ENCODE measurements around the gene FOXP1.

FOXP1 gene

GRCh38 chr3:71492566-71492965, 91.0 kb downstream of the FOXP1 start:
- no peaks in the 10 kb centered on the region for H3K36me3 ChIP-seq (ENCODE audit: insufficient read depth, low read length)
- H3K9me3 ChIP-seq (ENCODE audit: control insufficient read depth, insufficient read depth, low read length) = no peaks in the 10 kb centered on the region; the same call in 1 of the 2 replicates
- no peak overlapping the region for H3K9ac ChIP-seq (ENCODE audit: low read depth, low read length)

DNA sequence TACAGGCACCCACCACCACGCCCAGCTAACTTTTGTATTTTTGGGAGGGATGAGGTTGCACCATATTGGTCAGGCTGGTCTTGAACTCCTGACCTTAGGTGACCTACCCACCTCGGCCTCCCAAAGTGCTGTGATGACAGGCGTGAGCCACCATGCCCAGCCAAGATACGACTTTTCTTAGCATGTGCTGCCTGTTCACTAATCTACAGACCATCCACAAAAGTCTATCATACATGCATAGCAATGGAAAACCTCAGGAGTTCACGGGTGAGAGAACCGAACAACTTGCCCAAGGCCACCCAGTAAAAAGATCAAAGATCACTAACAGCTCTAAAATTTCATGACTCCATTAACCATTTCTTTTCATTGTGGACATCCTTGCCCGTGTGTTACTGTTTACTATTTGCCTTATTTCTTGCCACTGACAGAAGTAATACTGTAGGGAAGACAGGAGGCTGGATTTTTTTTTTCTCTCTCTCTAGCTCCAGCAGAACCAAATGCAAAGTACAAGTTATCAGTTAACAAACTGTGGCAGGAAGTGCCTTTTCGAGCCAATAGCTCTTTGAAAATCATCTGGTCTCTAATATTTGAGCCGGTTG, 92.3 kb downstream of the FOXP1 start:
- Histone ChIP-seq H3K4me1 (ENCODE audit: insufficient read depth, low read length) (peaks cover 4% of the 10 kb centered on the region), H3K9me3 (ENCODE audit: control insufficient read depth, insufficient read depth, low read length) (no peaks in the 10 kb centered on the region; the same call in 1 of the 2 replicates), H3K36me3 (ENCODE audit: insufficient read depth, low read length) (no peaks in the 10 kb centered on the region), H3K9ac (ENCODE audit: low read depth, low read length) (no peak overlapping the region)

More at GRCh38 chr3:71492566-71492965, 91.0 kb downstream of the FOXP1 start:
- H3K4me1 ChIP-seq (ENCODE audit: insufficient read depth, low read length) = peaks cover 16% of the 10 kb centered on the region

- Histone ChIP-seq H3K36me3 (ENCODE audit: insufficient read depth, low read length) (no peaks in the 10 kb centered on the region), H3K9me3 (ENCODE audit: control insufficient read depth, insufficient read depth, low read length) (no peaks in the 10 kb centered on the region; the same call in 1 of the 2 replicates), H3K9ac (ENCODE audit: low read depth, low read length) (no peak overlapping the region), H3K4me1 (ENCODE audit: insufficient read depth, low read length) (no peaks in the 10 kb centered on the region)
Observed at GRCh38 chr3:71490692-71491091, 92.8 kb downstream of the FOXP1 start.

DNA sequence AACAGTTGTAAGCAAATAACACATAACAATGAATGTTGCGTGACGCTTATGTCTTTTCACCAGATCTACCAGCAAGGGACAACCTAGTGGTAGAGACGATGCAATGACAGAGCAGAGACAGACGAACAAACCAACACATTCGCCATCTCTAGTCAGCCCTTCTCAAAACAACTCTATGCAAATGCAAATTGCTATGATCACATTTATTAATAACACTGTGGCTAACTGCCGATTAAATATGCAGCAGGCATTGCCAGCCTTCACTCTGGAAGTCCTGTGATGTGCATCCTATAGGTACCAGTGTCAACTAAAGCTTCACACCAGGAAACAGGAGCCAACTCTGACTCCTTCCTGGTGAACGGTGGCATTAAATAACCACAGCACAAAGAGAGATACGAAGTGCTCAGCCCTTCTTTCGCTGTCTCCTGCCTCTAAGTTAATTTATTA, 94.2 kb downstream of the FOXP1 start:
- H3K36me3 ChIP-seq (ENCODE audit: insufficient read depth, low read length) = no peaks in the 10 kb centered on the region
- no peaks in the 10 kb centered on the region for H3K4me1 ChIP-seq (ENCODE audit: insufficient read depth, low read length)
- H3K9ac ChIP-seq (ENCODE audit: low read depth, low read length) = no peak overlapping the region
- no peaks in the 10 kb centered on the region; the same call in 1 of the 2 replicates for H3K9me3 ChIP-seq (ENCODE audit: control insufficient read depth, insufficient read depth, low read length)

DNA sequence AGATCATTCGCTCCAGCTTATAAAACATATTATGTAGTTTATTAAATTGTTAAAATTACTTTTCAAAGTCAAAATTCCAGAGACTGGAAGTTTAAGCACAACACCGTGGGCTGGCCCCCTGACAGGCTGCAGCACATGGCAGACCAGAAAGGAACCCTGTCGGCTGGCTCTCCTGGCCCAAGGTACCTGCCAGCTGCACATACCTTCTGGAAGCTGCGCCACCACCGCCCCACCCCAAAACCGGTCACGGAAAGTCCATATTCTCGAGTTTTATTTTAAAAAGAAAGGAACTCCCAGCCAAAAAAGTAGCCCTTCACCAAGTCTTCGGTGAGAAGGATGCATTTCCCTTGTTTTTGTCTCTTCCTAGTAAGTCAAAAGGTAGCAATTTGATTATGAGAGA, 94.6 kb downstream of the FOXP1 start:
- H3K9me3 ChIP-seq (ENCODE audit: control insufficient read depth, insufficient read depth, low read length) = no peaks in the 10 kb centered on the region; the same call in 1 of the 2 replicates
- H3K4me1 ChIP-seq (ENCODE audit: insufficient read depth, low read length) = no peaks in the 10 kb centered on the region
- H3K9ac ChIP-seq (ENCODE audit: low read depth, low read length) = no peak overlapping the region
- no peaks in the 10 kb centered on the region for H3K36me3 ChIP-seq (ENCODE audit: insufficient read depth, low read length)

DNA sequence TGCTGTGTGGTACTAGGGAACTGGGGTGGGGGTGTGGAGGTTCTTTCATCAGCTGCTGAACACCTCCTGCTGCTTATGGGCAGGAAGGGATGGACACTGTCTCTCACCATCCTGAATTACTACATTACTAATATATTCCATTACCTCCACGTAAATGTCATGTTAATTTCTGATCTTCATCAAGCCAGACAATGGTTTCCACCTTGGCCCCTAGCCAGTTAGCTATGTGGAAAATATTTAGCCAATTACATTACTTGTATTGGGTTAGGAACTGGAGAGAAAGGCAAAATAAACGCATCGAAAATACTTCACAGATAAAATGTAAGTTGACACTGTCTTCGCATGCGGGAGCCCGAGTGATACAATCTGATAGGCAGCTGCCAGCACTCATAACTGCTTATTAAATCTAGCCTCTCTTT, 95.1 kb downstream of the FOXP1 start:
- H3K9me3 ChIP-seq (ENCODE audit: control insufficient read depth, insufficient read depth, low read length) = no peaks in the 10 kb centered on the region; the same call in 1 of the 2 replicates
- H3K36me3 ChIP-seq (ENCODE audit: insufficient read depth, low read length) = no peaks in the 10 kb centered on the region
- H3K9ac ChIP-seq (ENCODE audit: low read depth, low read length) = no peak overlapping the region
- no peaks in the 10 kb centered on the region for H3K4me1 ChIP-seq (ENCODE audit: insufficient read depth, low read length)

- no peaks in the 10 kb centered on the region for H3K4me1 ChIP-seq (ENCODE audit: insufficient read depth, low read length)
- no peaks in the 10 kb centered on the region; the same call in 1 of the 2 replicates for H3K9me3 ChIP-seq (ENCODE audit: control insufficient read depth, insufficient read depth, low read length)
- H3K36me3 ChIP-seq (ENCODE audit: insufficient read depth, low read length) = no peaks in the 10 kb centered on the region
- H3K9ac ChIP-seq (ENCODE audit: low read depth, low read length) = no peak overlapping the region
Observed at GRCh38 chr3:71487418-71487817, 96.1 kb downstream of the FOXP1 start.

DNA sequence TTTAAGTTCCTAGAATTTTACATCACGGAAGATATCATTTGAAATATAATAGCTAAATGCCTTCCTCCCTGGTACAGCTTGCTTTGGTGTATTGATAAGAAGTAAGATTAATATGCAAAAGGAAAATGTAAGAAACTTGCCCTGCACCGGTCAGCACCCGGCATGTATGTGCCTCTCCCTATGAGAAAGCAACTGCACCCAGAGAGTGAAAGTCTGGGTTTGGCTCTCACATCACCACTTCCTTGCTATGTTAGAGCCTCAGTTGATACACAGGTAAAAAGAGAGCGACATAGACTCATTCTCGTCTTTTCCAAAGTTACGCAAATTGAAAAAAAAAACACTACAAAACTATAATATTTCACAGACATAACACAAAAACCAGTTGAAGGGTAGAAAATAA, 96.7 kb downstream of the FOXP1 start:
- no peaks in the 10 kb centered on the region for H3K36me3 ChIP-seq (ENCODE audit: insufficient read depth, low read length)
- no peak overlapping the region for H3K9ac ChIP-seq (ENCODE audit: low read depth, low read length)
- H3K4me1 ChIP-seq (ENCODE audit: insufficient read depth, low read length) = no peaks in the 10 kb centered on the region
- no peaks in the 10 kb centered on the region; the same call in 1 of the 2 replicates for H3K9me3 ChIP-seq (ENCODE audit: control insufficient read depth, insufficient read depth, low read length)

GRCh38 chr3:71485896-71486295, 97.6 kb downstream of the FOXP1 start:
- H3K9ac ChIP-seq (ENCODE audit: low read depth, low read length) = no peak overlapping the region
- H3K4me1 ChIP-seq (ENCODE audit: insufficient read depth, low read length) = no peaks in the 10 kb centered on the region; the same call in 1 of the 2 replicates
- no peaks in the 10 kb centered on the region; the same call in 1 of the 2 replicates for H3K9me3 ChIP-seq (ENCODE audit: control insufficient read depth, insufficient read depth, low read length)
- H3K36me3 ChIP-seq (ENCODE audit: insufficient read depth, low read length) = no peaks in the 10 kb centered on the region

DNA sequence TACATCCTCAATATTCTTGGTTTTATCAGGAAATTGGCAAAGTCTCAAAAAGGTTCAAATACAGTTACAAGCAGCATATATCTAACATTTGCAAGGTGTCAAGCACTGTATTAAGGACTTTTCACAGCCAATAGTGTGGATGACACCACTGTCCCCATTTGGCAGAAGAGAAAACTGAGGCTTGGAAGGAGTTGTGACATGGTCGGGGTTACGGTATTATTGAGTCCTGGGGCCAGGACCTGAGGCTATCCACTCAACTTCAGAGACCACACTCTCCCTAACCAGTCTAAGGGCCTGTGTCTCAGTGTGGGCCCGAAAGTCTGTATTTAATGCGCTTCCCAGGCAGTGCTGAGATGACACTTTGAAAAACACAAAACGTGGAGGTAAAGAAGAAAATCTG, 99.1 kb downstream of the FOXP1 start:
- H3K4me1 ChIP-seq (ENCODE audit: insufficient read depth, low read length) = no peaks in the 10 kb centered on the region; the same call in 1 of the 2 replicates
- no peaks in the 10 kb centered on the region for H3K9me3 ChIP-seq (ENCODE audit: control insufficient read depth, insufficient read depth, low read length)
- no peak overlapping the region for H3K9ac ChIP-seq (ENCODE audit: low read depth, low read length)
- H3K36me3 ChIP-seq (ENCODE audit: insufficient read depth, low read length) = no peaks in the 10 kb centered on the region

GRCh38 chr3:71484047-71484446, 99.5 kb downstream of the FOXP1 start:
- H3K4me1 ChIP-seq (ENCODE audit: insufficient read depth, low read length) = no peaks in the 10 kb centered on the region; the same call in 1 of the 2 replicates
- no peak overlapping the region for H3K9ac ChIP-seq (ENCODE audit: low read depth, low read length)
- no peaks in the 10 kb centered on the region for H3K9me3 ChIP-seq (ENCODE audit: control insufficient read depth, insufficient read depth, low read length)
- H3K36me3 ChIP-seq (ENCODE audit: insufficient read depth, low read length) = no peaks in the 10 kb centered on the region

DNA sequence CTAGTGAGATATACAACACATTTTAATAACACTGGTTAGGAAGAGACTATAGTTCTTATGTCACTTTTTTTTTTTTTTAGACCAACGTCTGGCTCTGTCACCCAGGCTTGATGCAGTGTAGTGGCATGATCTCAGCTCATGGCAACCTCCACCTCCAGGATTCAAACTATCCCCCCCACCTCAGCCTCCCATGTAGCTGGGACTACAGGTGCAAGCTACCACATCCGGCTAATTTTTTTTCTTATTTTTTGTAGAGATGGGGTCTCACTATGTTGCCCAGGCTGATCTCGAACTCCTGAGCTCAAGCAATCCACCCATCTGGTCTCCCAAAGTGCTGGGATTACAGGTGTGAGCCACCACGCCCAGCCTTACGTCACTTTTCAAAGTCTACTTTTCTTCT, 100.8 kb downstream of the FOXP1 start:
- Histone ChIP-seq H3K36me3 (ENCODE audit: insufficient read depth, low read length) (no peaks in the 10 kb centered on the region), H3K4me1 (ENCODE audit: insufficient read depth, low read length) (no peaks in the 10 kb centered on the region; the same call in 1 of the 2 replicates), H3K9me3 (ENCODE audit: control insufficient read depth, insufficient read depth, low read length) (no peaks in the 10 kb centered on the region), H3K9ac (ENCODE audit: low read depth, low read length) (no peak overlapping the region)

DNA sequence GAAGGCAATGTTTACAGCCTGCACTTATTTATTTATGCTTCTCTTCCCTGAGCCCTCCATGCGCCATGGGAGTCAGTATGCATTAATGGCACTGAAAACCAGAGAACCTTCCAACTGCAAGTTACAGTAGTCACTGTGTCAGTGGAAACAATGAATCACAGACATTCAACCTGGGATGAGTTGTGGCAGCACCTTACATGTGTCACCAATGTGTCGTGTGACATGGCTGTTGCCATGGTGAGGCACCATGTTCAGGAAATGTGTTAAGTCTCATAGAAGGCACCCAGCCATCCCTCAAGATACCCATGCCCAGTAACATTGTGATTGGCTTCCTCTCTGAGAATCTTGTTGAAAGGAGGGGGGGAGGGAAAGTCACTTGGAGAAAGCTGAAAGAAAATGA, 105.0 kb downstream of the FOXP1 start:
- H3K9me3 ChIP-seq (ENCODE audit: control insufficient read depth, insufficient read depth, low read length) = no peaks in the 10 kb centered on the region
- no peak overlapping the region for H3K9ac ChIP-seq (ENCODE audit: low read depth, low read length)
- no peaks in the 10 kb centered on the region for H3K36me3 ChIP-seq (ENCODE audit: insufficient read depth, low read length)
- H3K4me1 ChIP-seq (ENCODE audit: insufficient read depth, low read length) = no peaks in the 10 kb centered on the region; the same call in 1 of the 2 replicates

DNA sequence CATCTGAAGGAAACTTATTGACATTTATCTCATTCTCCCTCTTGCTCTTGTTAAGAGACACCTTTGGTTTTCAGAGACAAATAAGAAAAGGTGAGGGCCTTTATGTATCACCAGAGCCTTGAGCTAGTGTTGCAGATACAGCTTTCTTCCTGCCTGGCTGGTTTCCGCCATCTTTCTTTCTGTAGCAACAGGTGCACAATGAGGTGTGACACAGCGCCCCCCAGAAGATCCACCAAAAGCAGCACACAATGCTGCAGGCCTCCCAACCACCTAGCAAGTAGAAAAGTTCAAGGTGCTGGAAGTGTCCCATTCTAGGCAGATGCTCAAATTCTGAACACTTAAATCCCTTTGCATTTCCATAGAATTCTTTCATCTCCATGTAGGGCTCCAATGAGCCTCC, 106.6 kb downstream of the FOXP1 start:
- 0 out of 2 replicates have a peak, but pooled peaks cover 6% of the 10 kb centered on the region for H3K9me3 ChIP-seq (ENCODE audit: control insufficient read depth, insufficient read depth, low read length)
- H3K4me1 ChIP-seq (ENCODE audit: insufficient read depth, low read length) = no peaks in the 10 kb centered on the region; the same call in 1 of the 2 replicates
- no peak overlapping the region for H3K9ac ChIP-seq (ENCODE audit: low read depth, low read length)
- no peaks in the 10 kb centered on the region for H3K36me3 ChIP-seq (ENCODE audit: insufficient read depth, low read length)

DNA sequence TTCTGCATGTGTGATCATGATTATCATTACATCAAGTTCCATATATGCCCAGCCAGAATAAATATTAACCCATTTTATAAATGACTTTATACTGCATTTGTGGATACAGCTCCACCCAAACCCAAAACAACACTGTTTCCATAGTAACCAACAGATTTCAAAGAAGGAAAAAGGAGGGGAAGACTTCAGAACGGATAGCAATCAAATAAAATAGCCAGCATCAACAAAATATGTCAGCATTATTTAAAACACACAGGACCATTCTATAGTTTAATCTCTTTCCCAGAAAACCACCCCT, 114.4 kb downstream of the FOXP1 start:
- Histone ChIP-seq H3K36me3 (ENCODE audit: insufficient read depth, low read length) (no peaks in the 10 kb centered on the region), H3K4me1 (ENCODE audit: insufficient read depth, low read length) (peaks cover 21% of the 10 kb centered on the region), H3K9me3 (ENCODE audit: control insufficient read depth, insufficient read depth, low read length) (0 out of 2 replicates have a peak, but pooled peaks cover 6% of the 10 kb centered on the region), H3K9ac (ENCODE audit: low read depth, low read length) (no peak overlapping the region)
